Neuronal stem cell (in vitro differentiated cells): ENCODE data around the gene IGFBP4.
"Not testable (repeated sequence)": the region's sequence is repeated elsewhere in the genome, so short reads cannot be mapped to it uniquely, and the experiment has no call there.

Source experiments
- DNase-seq: peaks from one replicate; pipeline ENCODE4 v3.0.0-alpha.2; 2013; ENCODE audit warnings: low spot score
- H2AFZ ChIP-seq: one replicate; pipeline ENCODE4 v1.6.1; 2013; ENCODE audit warnings: mild to moderate bottlenecking, low read length, inconsistent platforms
- H2AK5ac ChIP-seq: 2 replicates; pipeline ENCODE4 v1.6.1; 2013; ENCODE audit warnings: low read depth, mild to moderate bottlenecking, inconsistent platforms, low read length, moderate library complexity, mixed read lengths
- H2BK120ac ChIP-seq: 2 replicates; pipeline ENCODE4 v1.6.1; 2013; ENCODE audit warnings: low read depth, mild to moderate bottlenecking, inconsistent platforms, low read length, moderate library complexity, mixed read lengths
- H2BK12ac ChIP-seq: one replicate; pipeline ENCODE4 v1.6.1; 2013; ENCODE audit warnings: low read length, inconsistent platforms
- H2BK15ac ChIP-seq: 2 replicates; pipeline ENCODE4 v1.6.1; 2013; ENCODE audit warnings: mild to moderate bottlenecking, low read length, inconsistent platforms, mixed read lengths
- H2BK5ac ChIP-seq: one replicate; pipeline ENCODE4 v1.6.1; 2013; ENCODE audit warnings: inconsistent platforms, mild to moderate bottlenecking, low read length, moderate library complexity
- H3K14ac ChIP-seq: one replicate; pipeline ENCODE4 v1.6.1; 2013; ENCODE audit warnings: low read length, inconsistent platforms
- H3K18ac ChIP-seq: 2 replicates; pipeline ENCODE4 v1.6.1; 2013; ENCODE audit warnings: low read length, inconsistent platforms
- H3K23ac ChIP-seq: 2 replicates; pipeline ENCODE4 v1.6.1; 2013; ENCODE audit warnings: low read depth, mild to moderate bottlenecking, mixed read lengths, low read length, inconsistent platforms; ENCODE audit not compliant: poor library complexity
- H3K27ac ChIP-seq: replicated peaks from 3 replicates; pipeline ENCODE4 v1.5.1; 2013; ENCODE audit warnings: low read length, inconsistent platforms
- H3K27me3 ChIP-seq, 3 experiments: 2 replicates each; pipeline ENCODE4 v1.6.1; 2013; ENCODE audit warnings: low read length in 3 of 3, mild to moderate bottlenecking in 2 of 3, inconsistent platforms in 1 of 3, low read depth in 1 of 3, mixed read lengths in 1 of 3, moderate library complexity in 1 of 3; ENCODE audit not compliant: control insufficient read depth in 3 of 3, insufficient read depth in 3 of 3
- H3K36me3 ChIP-seq, 2 donors: replicated peaks in 1 of 2; 2 replicates each; pipeline ENCODE4 v1.6.1; 2013; ENCODE audit warnings: low read length in 2 of 2; ENCODE audit not compliant: control insufficient read depth in 2 of 2, insufficient read depth in 2 of 2
- H3K4ac ChIP-seq: 2 replicates; pipeline ENCODE4 v1.6.1; 2013; ENCODE audit warnings: inconsistent platforms, mild to moderate bottlenecking, low read length, moderate library complexity
- H3K4me1 ChIP-seq, 2 donors: 1 replicate in 1 of 2; 2 replicates in 1 of 2; pipeline ENCODE4 v1.6.1; 2013; ENCODE audit warnings: low read length in 2 of 2, low read depth in 1 of 2; ENCODE audit not compliant: control insufficient read depth in 2 of 2, insufficient read depth in 1 of 2
- H3K4me2 ChIP-seq: one replicate; pipeline ENCODE4 v1.6.1; 2013; ENCODE audit warnings: mild to moderate bottlenecking, low read length, inconsistent platforms; ENCODE audit not compliant: insufficient read depth, poor library complexity, severe bottlenecking
- H3K4me3 ChIP-seq, 2 donors: 2 replicates each; pipeline ENCODE4 v1.5.1; 2013; ENCODE audit warnings: low read length in 2 of 2, mild to moderate bottlenecking in 2 of 2, inconsistent platforms in 1 of 2, moderate library complexity in 1 of 2
- H3K79me1 ChIP-seq: one replicate; pipeline ENCODE4 v1.6.1; 2013; ENCODE audit warnings: low read depth, mild to moderate bottlenecking, inconsistent platforms, low read length, moderate library complexity
- H3K9ac ChIP-seq: one replicate; pipeline ENCODE4 v1.6.1; 2013; ENCODE audit warnings: mild to moderate bottlenecking, low read depth, low read length, inconsistent platforms; ENCODE audit not compliant: poor library complexity
- H3K9me3 ChIP-seq, 2 donors: replicated peaks in 1 of 2; 2 replicates each; pipeline versions ENCODE3 to v1.6.1; 2013; ENCODE audit warnings: low read length in 2 of 2, mild to moderate bottlenecking in 2 of 2, inconsistent platforms in 1 of 2, low read depth in 1 of 2, mixed read lengths in 1 of 2, moderate library complexity in 1 of 2; ENCODE audit not compliant: control insufficient read depth in 2 of 2, insufficient read depth in 1 of 2
- H4K8ac ChIP-seq: one replicate; pipeline ENCODE4 v1.6.1; 2013; ENCODE audit warnings: low read depth, mild to moderate bottlenecking, inconsistent platforms, low read length, moderate library complexity
- H4K91ac ChIP-seq: one replicate; pipeline ENCODE4 v1.6.1; 2013; ENCODE audit warnings: low read length, low read depth, mild to moderate bottlenecking, inconsistent platforms; ENCODE audit not compliant: poor library complexity
- WGBS, 2 donors: extraction: QIAGEN DNeasy Blood & Tissue Kit; methylation state at CpG; one replicate each; pipeline ENCODE4 v1.1.7; 2013; ENCODE audit warnings: missing lambda C conversion rate in 2 of 2, mixed read lengths in 1 of 2; ENCODE audit not compliant: insufficient read length in 2 of 2, insufficient replicate concordance in 1 of 2; ENCODE audit errors: extremely low coverage in 2 of 2; 5-methylcytosine and 5-hydroxymethylcytosine counted together

The IGFBP4 gene

DNA sequence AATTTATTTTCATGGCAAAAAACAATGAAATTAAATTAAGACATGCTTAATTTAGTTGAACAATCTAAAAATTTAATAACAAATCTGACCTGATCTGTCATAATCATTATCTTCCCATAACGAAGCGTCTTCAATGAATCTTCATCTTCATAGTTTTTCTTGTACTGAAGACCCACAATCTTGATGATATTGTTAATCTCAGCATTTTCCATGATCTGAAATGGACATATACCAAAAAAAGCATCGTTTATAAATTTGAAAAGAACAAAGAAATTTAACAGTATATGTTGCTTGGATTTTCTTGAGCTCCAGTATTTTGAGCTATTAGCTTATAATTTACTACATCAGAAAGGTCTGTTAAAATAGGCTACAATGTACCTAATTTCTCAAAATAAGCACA is 35.8 kb upstream of the IGFBP4 start:
- H3K14ac ChIP-seq = no peak overlapping the region
- no peak overlapping the region for H3K27ac ChIP-seq
- no peak overlapping the region for H3K18ac ChIP-seq
- H2BK15ac ChIP-seq = no peak overlapping the region
- no peak overlapping the region for H2AK5ac ChIP-seq
- H2BK5ac ChIP-seq = no peak overlapping the region
- WGBS, 2 donors = no CpG with 5 or more reads among the region's 3 CpGs
- H3K4me2 ChIP-seq = no peak overlapping the region
- no peak for DNase-seq
- no peak overlapping the region for H3K4ac ChIP-seq
- no peak overlapping the region for H3K9ac ChIP-seq
- no peak overlapping the region for H2BK12ac ChIP-seq
- H4K8ac ChIP-seq = no peak overlapping the region
- no peaks in the 10 kb centered on the region for H3K9me3 ChIP-seq
- H3K23ac ChIP-seq = no peak overlapping the region
- no peaks in the 10 kb centered on the region for H3K79me1 ChIP-seq
- H4K91ac ChIP-seq = no peak overlapping the region
- no peak overlapping the region for H2BK120ac ChIP-seq
- H3K36me3 ChIP-seq = peaks cover 33 to 99% of the 10 kb centered on the region in 2 donors
- no peak overlapping the region for H3K4me3 ChIP-seq
- no peaks in the 10 kb centered on the region for H3K4me1 ChIP-seq
- H3K27me3 ChIP-seq = no peaks in the 10 kb centered on the region
- no peak overlapping the region for H2AFZ ChIP-seq

DNA sequence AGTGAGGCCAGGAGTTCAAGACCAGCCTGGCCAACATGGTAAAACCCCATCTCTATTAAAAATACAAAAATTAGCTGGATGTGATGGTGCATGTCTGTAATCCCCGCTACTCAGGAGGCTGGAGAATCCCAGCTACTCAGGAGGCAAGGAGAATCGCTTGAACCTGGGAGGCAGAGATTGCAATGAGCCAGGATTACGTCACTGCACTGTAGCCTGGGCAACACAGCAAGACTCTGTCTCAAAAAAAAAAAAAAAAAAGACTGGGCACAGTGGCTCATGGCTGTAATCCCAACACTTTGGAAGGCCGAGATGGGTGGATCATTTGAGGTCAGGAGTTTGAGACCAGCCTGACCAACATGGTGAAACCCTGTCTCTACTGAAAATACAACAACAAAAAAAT is 33.7 kb upstream of the IGFBP4 start:
- not testable (repeated sequence) for H3K4ac ChIP-seq, H2BK12ac ChIP-seq, H3K4me2 ChIP-seq, H3K14ac ChIP-seq, H3K79me1 ChIP-seq, H2AFZ ChIP-seq, H3K4me3 ChIP-seq, H2BK5ac ChIP-seq, H2BK15ac ChIP-seq, H3K9me3 ChIP-seq, H3K27me3 ChIP-seq, H3K23ac ChIP-seq, H2AK5ac ChIP-seq, H4K8ac ChIP-seq, DNase-seq, H3K4me1 ChIP-seq, H3K18ac ChIP-seq, H2BK120ac ChIP-seq, H3K27ac ChIP-seq, H3K9ac ChIP-seq, H4K91ac ChIP-seq
- WGBS, 2 donors = no CpG with 5 or more reads among the region's 4 CpGs
- H3K36me3 ChIP-seq = peaks cover 30 to 99% of the 10 kb centered on the region in 2 donors

DNA sequence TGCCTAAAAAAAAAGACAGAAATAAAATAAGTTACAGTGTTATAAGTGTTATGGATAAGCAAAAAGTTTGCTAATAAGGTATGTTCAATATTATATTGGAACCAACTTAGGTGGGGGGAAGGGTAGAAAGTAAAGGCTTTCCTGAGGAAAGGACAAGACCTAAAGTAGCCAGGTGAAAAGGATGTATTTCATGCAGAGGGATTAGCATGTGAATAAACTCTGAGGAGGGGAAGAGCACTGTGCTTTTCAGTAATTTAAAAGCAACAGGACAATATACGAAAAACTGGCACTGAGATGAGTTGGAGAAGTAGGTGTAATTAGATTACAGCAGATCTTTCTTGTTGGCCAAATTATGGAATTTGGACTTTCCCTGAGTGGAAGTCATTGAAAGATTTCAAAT is 33.2 kb upstream of the IGFBP4 start:
- no peak for DNase-seq
- no peaks in the 10 kb centered on the region for H3K79me1 ChIP-seq
- H2BK5ac ChIP-seq = no peak overlapping the region
- no peak overlapping the region for H2AK5ac ChIP-seq
- no peak overlapping the region for H2BK12ac ChIP-seq
- no peak overlapping the region for H3K14ac ChIP-seq
- no peaks in the 10 kb centered on the region for H3K9me3 ChIP-seq
- no peak overlapping the region for H3K18ac ChIP-seq
- H3K4me3 ChIP-seq = no peak overlapping the region
- no peak overlapping the region for H2BK120ac ChIP-seq
- no peak overlapping the region for H2BK15ac ChIP-seq
- H4K91ac ChIP-seq = no peak overlapping the region
- H3K36me3 ChIP-seq = peaks cover 30 to 97% of the 10 kb centered on the region in 2 donors
- no peaks in the 10 kb centered on the region for H3K27me3 ChIP-seq
- no peaks in the 10 kb centered on the region for H3K4me1 ChIP-seq
- H3K27ac ChIP-seq = no peak overlapping the region
- no peak overlapping the region for H4K8ac ChIP-seq
- H3K4me2 ChIP-seq = no peak overlapping the region
- no peak overlapping the region for H3K23ac ChIP-seq
- WGBS, 2 donors = no CpG with 5 or more reads among the region's 1 CpG
- H2AFZ ChIP-seq = no peak overlapping the region
- no peak overlapping the region for H3K4ac ChIP-seq
- no peak overlapping the region for H3K9ac ChIP-seq

DNA sequence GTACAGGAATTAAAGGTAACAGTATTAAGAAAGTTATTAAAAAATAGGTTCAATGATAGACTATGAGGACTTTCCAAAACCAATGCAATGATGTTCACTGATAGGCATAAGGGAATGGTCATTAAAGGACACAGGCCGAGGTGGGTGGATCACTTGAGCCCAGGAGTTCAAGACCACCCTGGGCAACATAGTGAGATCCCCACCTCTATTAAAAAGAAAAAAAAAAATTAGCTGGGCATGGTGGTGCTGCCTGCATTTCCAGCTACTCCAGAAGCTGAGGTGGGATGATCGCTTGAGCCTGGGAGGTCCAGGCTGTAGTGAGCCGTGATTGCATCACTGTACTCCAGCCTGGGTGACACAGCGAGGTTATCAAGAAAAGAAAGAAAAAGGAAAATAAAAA is 31.4 kb upstream of the IGFBP4 start:
- H2BK12ac ChIP-seq = no peak overlapping the region
- H2BK5ac ChIP-seq = no peak overlapping the region
- no peaks in the 10 kb centered on the region for H3K27me3 ChIP-seq
- no peak overlapping the region for H3K18ac ChIP-seq
- H4K8ac ChIP-seq = no peak overlapping the region
- H3K36me3 ChIP-seq = peaks cover 24 to 98% of the 10 kb centered on the region in 2 donors
- no peak overlapping the region for H3K14ac ChIP-seq
- H3K79me1 ChIP-seq = no peaks in the 10 kb centered on the region
- H4K91ac ChIP-seq = no peak overlapping the region
- no CpG with 5 or more reads among the region's 4 CpGs for WGBS, 2 donors
- H2AK5ac ChIP-seq = no peak overlapping the region
- H3K27ac ChIP-seq = no peak overlapping the region
- H3K9ac ChIP-seq = no peak overlapping the region
- no peak overlapping the region for H2AFZ ChIP-seq
- H2BK120ac ChIP-seq = no peak overlapping the region
- H3K4me1 ChIP-seq = peaks cover 0 to 2% of the 10 kb centered on the region in 2 donors
- H3K4me2 ChIP-seq = no peak overlapping the region
- H3K4me3 ChIP-seq = no peak overlapping the region
- no peak overlapping the region for H3K4ac ChIP-seq
- H3K9me3 ChIP-seq = no peaks in the 10 kb centered on the region
- no peak overlapping the region for H2BK15ac ChIP-seq
- DNase-seq = no peak
- no peak overlapping the region for H3K23ac ChIP-seq
